DMS53 (cell line): ENCODE results near the gene C2orf81.

Experiments used
- DNase-seq: peaks from one replicate; lab custom pipeline; 2025; lab: John Stamatoyannopoulos, UW

Gene C2orf81

GRCh38 chr2:74390606-74391005 lies 30.8 kb downstream of the C2orf81 start:
- DNase-seq: no peak

DNA sequence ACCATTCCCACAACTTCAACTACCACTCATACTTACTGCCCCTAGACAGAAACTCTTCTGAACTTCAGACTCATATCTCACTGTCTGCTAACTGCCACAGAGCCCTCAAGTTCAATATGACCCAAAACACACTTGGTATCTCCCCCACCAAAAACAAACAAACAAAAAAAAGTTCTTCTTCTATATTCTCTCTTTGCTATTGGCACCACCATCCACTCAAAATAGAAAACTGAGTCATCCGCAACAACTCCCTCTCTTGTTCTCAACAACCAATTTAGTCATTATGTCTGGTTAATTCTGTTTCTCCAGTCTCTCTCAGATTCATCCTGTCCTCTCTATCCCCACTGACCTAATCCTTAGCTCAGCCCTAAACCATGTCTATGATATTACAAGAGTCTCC lies 34.1 kb downstream of the C2orf81 start:
- DNase-seq: no peak

DNA sequence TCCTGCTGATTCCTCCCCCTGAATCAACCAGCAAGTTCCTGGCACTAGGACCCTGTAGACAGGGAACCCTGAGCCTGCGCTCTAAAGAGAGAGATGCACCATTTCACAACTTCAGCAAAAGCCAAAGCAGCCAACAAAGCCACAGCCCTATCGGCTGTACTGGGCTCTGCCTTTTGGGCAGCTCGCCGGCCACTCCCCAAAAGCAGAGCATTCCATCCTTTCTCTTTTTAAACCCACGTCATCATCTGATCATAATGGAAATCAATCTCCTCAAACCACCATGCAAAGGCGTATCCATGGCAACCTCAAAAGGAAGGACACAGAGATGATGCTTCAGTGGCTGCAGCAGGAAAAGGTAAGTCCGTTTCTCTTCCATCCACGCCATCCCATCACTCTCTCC lies 36.0 kb downstream of the C2orf81 start:
- no peak for DNase-seq

DNA sequence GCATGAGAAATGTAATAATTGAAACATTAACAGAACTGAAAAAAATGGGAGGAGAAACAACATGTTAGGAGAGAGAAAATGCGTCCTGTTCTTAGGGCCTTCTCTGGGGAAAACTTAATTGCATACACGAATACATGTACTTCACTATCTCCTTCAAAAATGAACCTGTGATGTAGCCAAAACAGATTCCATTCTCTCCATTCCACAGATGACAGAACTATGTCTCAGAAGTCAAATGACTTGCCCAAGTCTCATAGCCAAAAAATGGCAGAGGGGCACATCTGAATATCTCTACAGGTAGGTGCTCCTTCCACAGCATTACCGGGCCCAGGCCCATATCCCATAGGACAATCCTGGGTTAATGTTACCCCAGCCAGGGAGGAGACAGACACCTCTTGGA lies 37.4 kb downstream of the C2orf81 start:
- DNase-seq: no peak

DNA sequence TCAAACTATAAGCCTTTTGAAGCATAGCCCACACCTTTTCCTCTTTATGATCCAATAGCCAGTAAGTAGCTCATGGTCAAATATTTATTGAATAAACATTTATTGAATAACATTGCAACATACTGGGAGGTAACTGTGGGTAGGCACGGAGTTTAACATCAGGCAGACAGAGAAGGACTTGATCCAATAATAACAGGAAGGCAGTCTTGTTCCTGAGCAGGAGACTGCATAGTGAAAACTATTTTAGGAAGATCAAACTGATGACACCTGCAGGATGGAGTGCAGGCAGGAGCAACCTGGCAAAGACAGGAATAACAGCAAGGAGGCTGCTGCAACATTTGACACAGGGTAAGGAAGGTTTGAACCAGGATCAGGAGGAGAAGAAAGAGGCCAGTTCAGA lies 38.2 kb downstream of the C2orf81 start:
- DNase-seq: peak; percentile 53

- DNase-seq: no peak
These were observed 39.7 kb downstream of the C2orf81 start for GRCh38 chr2:74381751-74382150.

- DNase-seq: peak; percentile 13
These were observed 41.3 kb downstream of the C2orf81 start, which contains the start of gene DCTN1 for GRCh38 chr2:74379851-74380789. Gene DCTN1 (minus strand): TSS chr2:74380311. CDS start chr2:74380037, 274 bp downstream.

- no peak for DNase-seq
These were observed 43.4 kb downstream of the C2orf81 start for GRCh38 chr2:74378007-74378406.

GRCh38 chr2:74375838-74376237 lies 45.6 kb downstream of the C2orf81 start:
- no peak for DNase-seq

- peak; percentile 76 for DNase-seq
These were observed 46.8 kb downstream of the C2orf81 start for GRCh38 chr2:74374509-74375205.

DNA sequence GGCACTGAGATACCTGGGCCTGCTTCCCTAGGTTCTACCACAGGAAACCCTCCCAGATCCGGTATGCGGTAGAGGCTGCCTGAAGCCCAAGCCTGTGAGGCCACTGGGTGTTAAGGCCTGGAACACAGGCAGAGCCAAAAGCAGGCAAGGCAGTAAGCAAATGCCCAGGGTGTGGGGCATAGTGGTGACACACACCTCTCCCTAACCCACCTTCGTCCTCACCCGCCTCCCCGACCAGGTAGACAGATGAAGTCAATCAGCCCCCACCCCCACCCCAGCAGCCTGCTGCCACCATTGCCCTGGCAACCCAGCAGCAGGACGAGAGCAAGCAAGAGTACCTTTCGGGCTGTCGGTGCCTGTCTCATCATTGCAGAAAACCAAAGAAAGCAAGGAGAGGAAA lies 47.4 kb downstream of the C2orf81 start:
- no peak for DNase-seq

GRCh38 chr2:74373221-74373676 lies 48.2 kb downstream of the C2orf81 start:
- no peak for DNase-seq

- no peak for DNase-seq
These were observed 48.7 kb downstream of the C2orf81 start for GRCh38 chr2:74372674-74373073.

GRCh38 chr2:74371421-74371820 lies 50.0 kb downstream of the C2orf81 start:
- no peak for DNase-seq

DNA sequence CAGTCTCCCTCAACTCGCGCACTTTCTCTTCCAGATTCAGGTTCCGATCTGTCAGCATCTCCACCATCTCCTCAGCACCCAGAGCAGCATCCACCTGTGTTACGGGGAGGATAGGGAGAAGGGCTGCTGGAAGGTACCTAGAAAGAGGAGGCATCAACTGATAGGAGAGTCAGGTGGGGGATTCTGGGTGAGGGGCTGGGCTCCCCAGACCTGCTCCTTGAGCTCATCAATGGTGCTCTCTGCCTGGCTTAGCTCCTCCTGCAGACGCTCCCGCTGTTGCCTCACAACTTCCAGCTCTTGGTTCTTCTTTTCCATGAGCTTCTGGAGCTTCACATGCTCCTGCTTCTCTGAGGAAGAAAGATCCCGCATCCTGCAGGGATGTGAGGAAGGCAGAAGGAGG lies 51.4 kb downstream of the C2orf81 start:
- no peak for DNase-seq

DNA sequence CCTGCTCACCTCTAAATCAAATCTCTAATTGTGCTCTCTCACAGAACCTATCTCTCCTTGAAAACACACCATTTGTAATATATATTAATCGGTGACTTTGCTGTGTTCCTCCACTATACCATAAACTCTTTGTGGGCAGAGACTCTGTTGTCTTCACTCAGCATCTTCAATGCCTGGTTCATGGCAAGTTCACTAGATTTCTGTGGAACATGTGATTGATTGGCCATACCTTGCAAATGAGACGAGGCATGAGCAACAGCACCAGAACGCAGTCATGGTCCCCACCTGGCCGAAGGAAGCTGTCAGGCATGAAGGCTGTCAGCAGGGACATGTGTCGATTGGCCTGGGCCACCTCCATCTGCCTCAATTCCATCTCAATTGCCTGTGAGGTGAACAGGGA lies 52.9 kb downstream of the C2orf81 start:
- no peak for DNase-seq

DNA sequence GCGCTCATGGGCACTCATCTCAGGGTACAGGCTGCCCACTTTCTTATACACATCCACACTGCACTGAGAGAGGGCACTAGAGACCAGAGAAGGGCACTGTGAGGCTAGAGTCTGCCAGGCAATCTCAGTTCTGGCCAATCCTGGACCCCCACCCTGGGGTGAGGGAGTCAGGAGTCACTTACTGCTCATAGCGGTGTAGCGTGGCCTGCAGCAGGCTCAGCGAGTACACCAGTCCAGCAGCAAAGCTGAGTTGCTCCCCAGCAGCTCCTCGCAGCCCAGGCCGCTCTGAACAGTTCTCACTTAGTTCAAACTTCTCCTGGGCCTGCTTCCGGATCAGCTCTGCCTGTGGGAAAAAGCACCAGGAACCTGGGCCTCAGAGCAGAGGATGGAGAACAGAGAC lies 53.6 kb downstream of the C2orf81 start:
- DNase-seq: no peak

- DNase-seq: no peak
These were observed 55.4 kb downstream of the C2orf81 start for GRCh38 chr2:74366036-74366435.

- DNase-seq: no peak
These were observed 56.6 kb downstream of the C2orf81 start for GRCh38 chr2:74364533-74365505.
